Renal cortical epithelial cell (primary cell): ENCODE measurements around the gene ATXN10. TPM values are rescaled to one million over a fixed set of nuclear protein-coding genes. Genes with fewer than 3 reads are reported as not detected.
"Not testable (repeated sequence)": the region's sequence is repeated elsewhere in the genome, so short reads cannot be mapped to it uniquely, and the experiment has no call there.

Source experiments
- DNase-seq: peaks from one replicate; pipeline ENCODE4 v3.0.0-alpha.2; 2011; ENCODE audit warnings: low read depth
- total RNA-seq: library from RNA; depleted of rRNA; stranded (reverse); fragments of >200 nt; gene quantifications from 2 replicates; pipeline ENCODE4 v1.2.3, GENCODE V29; 2014

ATXN10 gene
- total RNA-seq, 1 donor from 2014 or later, result 458 TPM

- DNase-seq, result peak; percentile 58
These were observed 37.6 kb downstream of the ATXN10 start for GRCh38 chr22:45709060-45709739.

- peak; percentile 35 for DNase-seq
These were observed 38.2 kb downstream of the ATXN10 start for GRCh38 chr22:45709866-45710265.

- no peak for DNase-seq
These were observed 38.8 kb downstream of the ATXN10 start for GRCh38 chr22:45710469-45710868.

- DNase-seq, result not testable (repeated sequence)
These were observed 42.8 kb downstream of the ATXN10 start for GRCh38 chr22:45714390-45714789.

- DNase-seq, result peak; percentile 88
These were observed 46.2 kb downstream of the ATXN10 start for GRCh38 chr22:45717789-45718188.

- no peak for DNase-seq
These were observed 46.8 kb downstream of the ATXN10 start for GRCh38 chr22:45718391-45718790.

GRCh38 chr22:45720839-45721378, 49.3 kb downstream of the ATXN10 start:
- DNase-seq, result peak; percentile 20

- peak; percentile 92 for DNase-seq
These were observed 50.4 kb downstream of the ATXN10 start for GRCh38 chr22:45722006-45722405.

- DNase-seq, result no peak
These were observed 54.4 kb downstream of the ATXN10 start for GRCh38 chr22:45726081-45726480.

GRCh38 chr22:45731041-45731797, 59.6 kb downstream of the ATXN10 start:
- peak; percentile 24 for DNase-seq

- DNase-seq, result peak; percentile 22
These were observed 60.3 kb downstream of the ATXN10 start for GRCh38 chr22:45731798-45732495.

GRCh38 chr22:45735273-45735672, 63.6 kb downstream of the ATXN10 start:
- no peak for DNase-seq

GRCh38 chr22:45738206-45738605, 66.6 kb downstream of the ATXN10 start:
- DNase-seq, result no peak

- DNase-seq, result no peak
These were observed 68.6 kb downstream of the ATXN10 start for GRCh38 chr22:45740236-45740635.

- peak; percentile 85 for DNase-seq
These were observed 71.3 kb downstream of the ATXN10 start for GRCh38 chr22:45742866-45743450.

GRCh38 chr22:45743687-45744086, 72.1 kb downstream of the ATXN10 start:
- no peak for DNase-seq

GRCh38 chr22:45744442-45744841, 72.8 kb downstream of the ATXN10 start:
- DNase-seq, result no peak

- DNase-seq, result no peak
These were observed 79.0 kb downstream of the ATXN10 start for GRCh38 chr22:45750626-45751025.

- no peak for DNase-seq
These were observed 80.4 kb downstream of the ATXN10 start for GRCh38 chr22:45752036-45752435.

GRCh38 chr22:45754822-45755221, 83.2 kb downstream of the ATXN10 start:
- no peak for DNase-seq

GRCh38 chr22:45756558-45756957, 84.9 kb downstream of the ATXN10 start:
- no peak for DNase-seq

GRCh38 chr22:45757068-45757467, 85.4 kb downstream of the ATXN10 start:
- DNase-seq, result peak; percentile 79
